OCI-LY7 (cell line): ENCODE data around the gene CMSS1.

Experiments
- EZH2phosphoT487 ChIP-seq: fragments of 200-600 bp; sonication (generic); IDR thresholded peaks from 2 replicates; pipeline ENCODE4 v1.6.1; 2018; ENCODE audit warnings: low read depth, borderline replicate concordance, mild to moderate bottlenecking, mixed run types, antibody characterized with exemption, low read length, moderate library complexity, mixed read lengths
- TF ChIP-seq, protein P1 (sequence below): fragments of 200-600 bp; sonication (generic); conservative IDR thresholded peaks from 2 replicates; pipeline ENCODE4 v1.5.1; 2014; ENCODE audit warnings: mild to moderate bottlenecking, antibody characterized with exemption, low read length, moderate library complexity, mixed read lengths

- TF ChIP-seq, protein P1, sequence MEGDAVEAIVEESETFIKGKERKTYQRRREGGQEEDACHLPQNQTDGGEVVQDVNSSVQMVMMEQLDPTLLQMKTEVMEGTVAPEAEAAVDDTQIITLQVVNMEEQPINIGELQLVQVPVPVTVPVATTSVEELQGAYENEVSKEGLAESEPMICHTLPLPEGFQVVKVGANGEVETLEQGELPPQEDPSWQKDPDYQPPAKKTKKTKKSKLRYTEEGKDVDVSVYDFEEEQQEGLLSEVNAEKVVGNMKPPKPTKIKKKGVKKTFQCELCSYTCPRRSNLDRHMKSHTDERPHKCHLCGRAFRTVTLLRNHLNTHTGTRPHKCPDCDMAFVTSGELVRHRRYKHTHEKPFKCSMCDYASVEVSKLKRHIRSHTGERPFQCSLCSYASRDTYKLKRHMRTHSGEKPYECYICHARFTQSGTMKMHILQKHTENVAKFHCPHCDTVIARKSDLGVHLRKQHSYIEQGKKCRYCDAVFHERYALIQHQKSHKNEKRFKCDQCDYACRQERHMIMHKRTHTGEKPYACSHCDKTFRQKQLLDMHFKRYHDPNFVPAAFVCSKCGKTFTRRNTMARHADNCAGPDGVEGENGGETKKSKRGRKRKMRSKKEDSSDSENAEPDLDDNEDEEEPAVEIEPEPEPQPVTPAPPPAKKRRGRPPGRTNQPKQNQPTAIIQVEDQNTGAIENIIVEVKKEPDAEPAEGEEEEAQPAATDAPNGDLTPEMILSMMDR = no peak
- no peak for TF ChIP-seq EZH2phosphoT487
These were observed 145.0 kb downstream of the CMSS1 start for GRCh38 chr3:99962703-99963102.
